Right hindlimb (tissue), 1 donor: ENCODE measurements around the gene AIFM3.
"Not testable (repeated sequence)": the region's sequence is repeated elsewhere in the genome, so short reads cannot be mapped to it uniquely, and the experiment has no call there.

Experiments
- DNase-seq: peaks from one replicate; pipeline ENCODE4 v3.0.0-alpha.2; 2018

The AIFM3 gene

GRCh38 chr22:20959578-20960461, 7.2 kb upstream of the AIFM3 start:
- no peak for DNase-seq

DNA sequence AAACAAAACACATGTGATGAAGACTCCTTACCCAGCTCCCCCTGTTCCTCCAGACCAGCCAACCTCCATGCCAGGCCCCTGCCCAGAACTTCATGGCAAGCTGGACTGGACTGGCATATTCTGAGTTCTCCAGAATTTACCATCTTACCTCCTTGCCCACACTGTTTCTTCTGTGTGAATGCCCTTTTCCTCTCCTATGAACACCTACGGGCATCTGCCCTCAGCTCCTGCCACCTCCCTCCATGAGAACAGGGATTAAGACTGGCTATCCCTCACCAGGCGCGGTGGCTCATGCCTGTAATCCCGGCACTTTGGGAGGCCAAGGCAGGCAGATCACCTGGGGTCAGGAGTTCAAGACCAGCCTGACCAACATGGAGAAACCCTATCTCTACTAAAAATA, 6.4 kb upstream of the AIFM3 start:
- DNase-seq: no peak

DNA sequence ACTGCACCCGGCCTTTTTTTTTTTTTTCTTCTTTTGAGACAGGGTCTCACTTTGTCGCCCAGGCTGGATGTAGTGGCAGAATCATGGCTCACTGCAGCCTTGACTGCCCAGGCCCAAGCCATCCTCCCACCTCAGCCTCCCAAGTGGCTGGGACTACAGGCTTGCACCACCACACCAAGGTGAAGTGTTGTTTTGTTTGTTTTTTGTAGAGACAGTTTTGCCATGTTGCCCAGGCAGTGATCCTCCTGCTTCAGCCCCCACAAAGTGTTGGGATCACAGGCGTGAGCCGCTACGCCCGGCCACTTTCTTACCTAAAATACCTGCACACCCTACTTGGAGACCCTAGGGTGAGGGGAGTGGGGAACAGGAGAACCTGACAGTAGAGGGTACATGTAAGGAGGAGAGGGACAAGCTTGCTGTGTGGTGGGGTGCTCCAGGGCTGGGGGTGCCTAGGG, 4.5 kb upstream of the AIFM3 start:
- DNase-seq: no peak

- no peak for DNase-seq
Observed at GRCh38 chr22:20963201-20964052, 3.6 kb upstream of the AIFM3 start.

DNA sequence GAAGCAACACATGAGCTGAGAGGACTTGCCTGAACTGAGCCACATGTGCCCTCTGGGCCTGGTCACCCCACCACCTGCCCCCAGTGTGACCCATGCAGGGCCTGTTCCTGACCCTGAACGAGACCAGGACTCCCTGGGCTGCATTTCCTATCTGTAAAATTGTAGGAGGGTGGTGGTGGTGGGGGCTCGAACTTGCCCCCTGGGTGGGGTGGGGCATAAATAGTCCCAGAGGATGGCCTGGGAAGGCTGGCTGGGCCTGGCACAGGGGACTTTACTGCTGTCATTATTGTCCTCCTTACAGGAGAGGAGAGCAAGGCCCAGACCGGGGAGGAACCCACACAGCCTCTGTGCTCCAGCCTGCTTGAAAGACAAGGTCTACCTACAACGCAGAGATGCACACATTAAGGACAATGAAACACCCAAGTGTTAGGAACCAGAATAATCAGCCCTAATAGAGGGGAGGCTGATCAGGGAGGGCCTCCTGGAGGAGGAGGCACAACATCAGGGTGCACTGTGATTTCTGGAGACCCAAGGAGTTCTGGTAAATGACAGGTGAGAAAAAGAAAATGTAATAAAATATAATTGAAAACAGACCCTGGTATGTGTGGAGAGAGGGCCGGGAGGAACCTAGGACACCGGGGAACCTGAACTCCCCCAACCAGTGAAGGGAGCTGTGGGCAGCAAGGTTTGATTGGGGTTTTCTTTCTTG, 2.8 kb upstream of the AIFM3 start:
- no peak for DNase-seq

DNA sequence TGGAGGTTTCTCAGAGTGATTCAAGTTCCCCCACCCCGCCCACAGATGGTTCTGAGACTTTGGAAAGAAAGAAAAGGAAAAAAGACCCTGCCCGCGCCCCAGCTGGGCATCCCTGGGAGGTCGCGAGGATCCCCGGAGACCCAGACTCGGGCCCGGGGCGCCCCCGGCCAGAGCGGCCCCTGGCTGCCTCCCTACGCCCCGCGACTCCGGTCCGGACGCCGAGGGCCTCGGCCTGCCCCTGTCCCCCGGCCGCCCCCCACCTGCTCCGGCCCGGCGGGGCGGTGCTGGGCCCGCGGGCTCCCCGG, 2.3 kb upstream of the AIFM3 start:
- no peak for DNase-seq

GRCh38 chr22:20965104-20965887, 1.8 kb upstream of the AIFM3 start:
- no peak for DNase-seq

- DNase-seq: no peak
Observed at GRCh38 chr22:20965888-20966855, 883 bp upstream of the AIFM3 start.

- DNase-seq: no peak
Observed at GRCh38 chr22:20967697-20968211, 699 bp downstream of the AIFM3 start.

- DNase-seq: no peak
Observed at GRCh38 chr22:20968281-20968977, 1.4 kb downstream of the AIFM3 start.

DNA sequence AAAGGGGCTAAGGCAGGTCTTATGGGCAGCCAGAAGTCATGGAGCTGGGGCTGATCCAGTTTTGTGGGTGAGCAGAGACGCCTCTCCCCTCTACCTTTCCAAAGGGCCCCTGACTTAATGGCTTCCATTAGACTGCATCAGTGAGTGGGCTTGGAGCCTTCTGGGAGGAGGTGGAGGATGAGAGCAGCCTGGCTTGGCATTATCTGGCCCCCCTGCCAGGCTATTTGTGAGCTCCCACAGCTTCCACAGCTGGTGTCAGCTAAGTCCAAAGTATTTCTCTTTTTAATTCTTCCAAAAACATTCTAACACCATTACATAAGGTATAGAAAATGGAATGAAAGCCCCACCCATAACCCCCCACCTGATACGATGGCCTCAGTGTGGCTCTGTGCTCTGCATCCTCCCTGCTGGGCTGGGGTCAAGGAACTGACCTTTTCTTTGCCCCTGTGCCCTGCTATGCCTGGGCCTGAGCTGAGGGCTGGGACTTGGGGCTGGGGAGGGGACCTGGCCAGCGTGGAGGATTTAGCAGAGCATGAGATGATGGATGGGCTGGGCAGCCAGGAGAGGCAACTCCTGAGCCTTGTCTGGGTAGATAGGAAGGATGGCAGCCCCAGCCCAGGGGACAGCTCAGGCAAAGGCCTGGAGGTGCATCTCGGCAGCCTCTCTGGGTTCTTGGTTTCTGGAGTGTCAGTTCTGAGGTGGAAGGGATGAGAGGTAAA, 4.0 kb downstream of the AIFM3 start:
- no peak for DNase-seq

DNA sequence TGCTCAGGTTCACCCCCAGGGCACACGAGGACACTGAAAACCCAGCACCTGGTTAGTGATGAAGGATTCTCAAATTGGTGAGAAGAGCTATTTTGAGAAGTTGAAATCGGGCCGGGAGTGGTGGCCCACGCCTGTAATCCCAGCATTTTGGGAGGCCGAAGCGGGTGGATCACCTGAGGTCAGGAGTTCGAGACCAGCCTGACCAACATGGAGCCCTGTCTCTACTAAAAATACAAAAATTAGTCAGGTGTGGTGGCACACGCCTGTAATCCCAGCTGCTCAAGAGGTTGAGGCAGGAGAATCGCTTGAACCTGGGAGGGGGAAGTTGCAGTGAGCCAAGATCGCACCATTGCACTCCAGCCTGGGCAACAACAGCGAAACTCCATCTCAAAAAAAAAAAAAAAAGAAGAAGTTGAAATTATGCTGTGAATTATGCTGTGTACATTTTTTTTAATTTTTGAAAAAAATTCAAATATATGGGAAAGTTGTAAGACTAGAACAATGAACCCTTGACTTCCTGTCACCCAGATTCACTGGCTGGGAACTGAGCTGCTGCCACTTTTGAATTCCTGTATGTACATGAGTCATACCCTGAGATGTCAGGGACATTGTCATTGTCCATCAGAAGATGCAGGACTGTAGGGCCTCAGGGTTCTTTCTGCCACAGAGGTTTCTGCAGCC, 5.1 kb downstream of the AIFM3 start:
- not testable (repeated sequence) for DNase-seq

DNA sequence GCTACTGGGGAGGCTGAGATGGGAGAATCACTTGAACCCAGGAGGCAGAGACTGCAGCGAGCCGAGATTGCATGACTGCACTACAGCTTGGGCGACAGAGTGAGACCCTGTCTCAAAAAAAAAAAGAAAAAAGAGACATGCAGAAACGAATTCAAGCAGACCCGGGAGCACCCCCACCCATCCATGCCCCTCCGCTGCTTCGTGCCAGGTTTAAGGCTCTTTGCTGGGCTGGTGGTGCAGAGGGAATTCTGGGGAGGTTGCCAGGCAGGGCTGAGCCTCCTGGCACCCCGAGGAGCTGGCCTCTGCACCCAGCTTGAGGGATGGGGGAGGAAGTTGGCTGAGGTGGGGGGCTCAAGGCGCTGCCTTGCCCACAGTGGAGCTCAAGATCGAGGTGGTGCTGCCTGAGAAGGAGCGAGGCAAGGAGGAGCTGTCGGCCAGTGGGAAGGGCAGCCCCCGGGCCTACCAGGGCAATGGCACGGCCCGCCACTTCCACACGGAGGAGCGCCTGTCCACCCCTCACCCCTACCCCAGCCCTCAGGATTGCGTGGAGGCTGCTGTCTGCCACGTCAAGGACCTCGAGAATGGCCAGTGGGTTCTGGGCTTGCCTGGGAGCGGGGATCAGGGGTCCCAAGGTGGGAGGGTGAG, 6.0 kb downstream of the AIFM3 start:
- no peak for DNase-seq

- DNase-seq: no peak
Observed at GRCh38 chr22:20973634-20974286, 6.7 kb downstream of the AIFM3 start.

GRCh38 chr22:20974336-20974955, 7.4 kb downstream of the AIFM3 start:
- DNase-seq: no peak

GRCh38 chr22:20975541-20976290, 8.7 kb downstream of the AIFM3 start:
- DNase-seq: no peak
